NB4 (cell line): ENCODE data around the gene NGFR.

ENCODE experiments used
- MYC ChIP-seq: IDR thresholded peaks from 2 replicates; pipeline ENCODE4 v1.6.1; 2011; ENCODE audit warnings: low read depth, low read length
- POLR2A ChIP-seq: IDR thresholded peaks from 2 replicates; pipeline ENCODE4 v1.6.1; 2011; ENCODE audit warnings: mild to moderate bottlenecking; ENCODE audit not compliant: insufficient read length; ENCODE audit errors: extremely low read depth
- TF ChIP-seq, protein P1 (sequence below): IDR thresholded peaks from one replicate; pipeline ENCODE4 v1.5.1; 2012; ENCODE audit warnings: low read depth, low read length
- TF ChIP-seq, protein P2 (sequence below): IDR thresholded peaks from 2 replicates; pipeline ENCODE4 v1.6.1; 2011; ENCODE audit warnings: low read depth, low read length

DNA sequence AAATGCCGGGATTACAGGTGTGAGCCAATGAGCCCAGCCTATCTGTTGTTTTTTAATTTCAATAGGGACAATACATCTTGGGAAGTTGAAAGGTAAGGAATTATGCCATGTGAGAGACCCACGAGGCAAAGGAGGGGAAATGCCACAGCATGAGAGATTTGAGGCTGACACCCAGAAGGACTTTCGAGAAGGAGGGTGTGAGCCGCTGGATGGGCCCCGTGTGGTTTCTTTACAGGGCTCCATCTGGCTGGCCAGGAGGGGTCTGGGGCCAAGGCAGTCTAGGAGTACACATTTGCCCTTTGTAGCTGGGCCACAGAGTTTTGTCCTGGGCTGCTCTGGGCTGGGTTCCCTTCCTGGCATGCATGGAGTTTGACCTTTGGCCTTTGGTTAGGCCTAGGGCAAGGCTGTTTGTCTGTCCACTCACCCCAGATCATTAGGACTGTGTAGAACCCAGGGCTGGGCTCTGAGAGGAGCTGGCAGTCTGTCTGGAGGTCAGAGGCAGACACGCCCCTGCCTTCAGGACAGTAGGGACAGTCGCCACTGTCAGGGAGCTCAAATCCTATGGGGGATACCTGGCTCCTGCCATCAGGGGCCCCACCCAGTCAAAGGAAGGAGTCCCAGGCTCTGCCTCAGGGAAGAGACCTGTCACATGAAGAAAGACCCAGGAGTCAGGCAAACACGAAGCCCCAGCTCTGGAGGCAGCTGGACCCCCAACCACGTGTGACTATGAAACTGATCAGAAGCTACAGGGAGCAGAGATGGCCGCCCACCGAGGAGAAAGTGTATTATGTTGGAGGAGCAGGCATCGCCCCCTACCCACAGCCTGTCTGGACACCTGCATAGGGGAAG, 56.4 kb downstream of the NGFR start:
- TF ChIP-seq, protein P1, sequence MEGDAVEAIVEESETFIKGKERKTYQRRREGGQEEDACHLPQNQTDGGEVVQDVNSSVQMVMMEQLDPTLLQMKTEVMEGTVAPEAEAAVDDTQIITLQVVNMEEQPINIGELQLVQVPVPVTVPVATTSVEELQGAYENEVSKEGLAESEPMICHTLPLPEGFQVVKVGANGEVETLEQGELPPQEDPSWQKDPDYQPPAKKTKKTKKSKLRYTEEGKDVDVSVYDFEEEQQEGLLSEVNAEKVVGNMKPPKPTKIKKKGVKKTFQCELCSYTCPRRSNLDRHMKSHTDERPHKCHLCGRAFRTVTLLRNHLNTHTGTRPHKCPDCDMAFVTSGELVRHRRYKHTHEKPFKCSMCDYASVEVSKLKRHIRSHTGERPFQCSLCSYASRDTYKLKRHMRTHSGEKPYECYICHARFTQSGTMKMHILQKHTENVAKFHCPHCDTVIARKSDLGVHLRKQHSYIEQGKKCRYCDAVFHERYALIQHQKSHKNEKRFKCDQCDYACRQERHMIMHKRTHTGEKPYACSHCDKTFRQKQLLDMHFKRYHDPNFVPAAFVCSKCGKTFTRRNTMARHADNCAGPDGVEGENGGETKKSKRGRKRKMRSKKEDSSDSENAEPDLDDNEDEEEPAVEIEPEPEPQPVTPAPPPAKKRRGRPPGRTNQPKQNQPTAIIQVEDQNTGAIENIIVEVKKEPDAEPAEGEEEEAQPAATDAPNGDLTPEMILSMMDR, result no peak
- TF ChIP-seq POLR2A (no peak), MYC (no peak)
- TF ChIP-seq, protein P2, sequence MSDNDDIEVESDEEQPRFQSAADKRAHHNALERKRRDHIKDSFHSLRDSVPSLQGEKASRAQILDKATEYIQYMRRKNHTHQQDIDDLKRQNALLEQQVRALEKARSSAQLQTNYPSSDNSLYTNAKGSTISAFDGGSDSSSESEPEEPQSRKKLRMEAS, result no peak
